ENCODE measurements around the gene PDK2.

Gene PDK2

GRCh38 chr17:50099003-50099402 is 3.9 kb downstream of the PDK2 start:
- DNase-seq, result no peak

DNA sequence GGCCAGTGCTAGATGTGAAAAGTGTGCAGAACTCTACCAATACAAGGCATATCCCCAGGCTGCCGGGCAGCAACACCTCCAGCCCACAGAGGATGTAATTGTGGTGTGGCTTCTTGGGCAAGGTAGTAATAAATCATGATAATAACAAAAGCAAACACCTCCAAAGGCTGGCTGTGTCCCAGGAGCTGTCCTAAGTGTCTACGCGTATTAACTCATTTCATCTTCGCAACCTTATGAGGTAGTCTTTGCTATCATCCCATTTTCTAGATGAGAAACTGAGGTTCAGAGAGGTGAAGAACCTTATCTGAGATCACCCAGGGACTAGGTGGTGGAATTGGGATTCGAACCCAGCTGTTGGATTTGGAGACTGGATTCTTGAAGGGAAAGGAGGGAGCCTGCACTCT is 5.3 kb downstream of the PDK2 start:
- no peak for DNase-seq

GRCh38 chr17:50100921-50101345 is 5.8 kb downstream of the PDK2 start:
- DNase-seq, result peak in 10 of 56 donors; percentile 37 to 76 (median 58)

DNA sequence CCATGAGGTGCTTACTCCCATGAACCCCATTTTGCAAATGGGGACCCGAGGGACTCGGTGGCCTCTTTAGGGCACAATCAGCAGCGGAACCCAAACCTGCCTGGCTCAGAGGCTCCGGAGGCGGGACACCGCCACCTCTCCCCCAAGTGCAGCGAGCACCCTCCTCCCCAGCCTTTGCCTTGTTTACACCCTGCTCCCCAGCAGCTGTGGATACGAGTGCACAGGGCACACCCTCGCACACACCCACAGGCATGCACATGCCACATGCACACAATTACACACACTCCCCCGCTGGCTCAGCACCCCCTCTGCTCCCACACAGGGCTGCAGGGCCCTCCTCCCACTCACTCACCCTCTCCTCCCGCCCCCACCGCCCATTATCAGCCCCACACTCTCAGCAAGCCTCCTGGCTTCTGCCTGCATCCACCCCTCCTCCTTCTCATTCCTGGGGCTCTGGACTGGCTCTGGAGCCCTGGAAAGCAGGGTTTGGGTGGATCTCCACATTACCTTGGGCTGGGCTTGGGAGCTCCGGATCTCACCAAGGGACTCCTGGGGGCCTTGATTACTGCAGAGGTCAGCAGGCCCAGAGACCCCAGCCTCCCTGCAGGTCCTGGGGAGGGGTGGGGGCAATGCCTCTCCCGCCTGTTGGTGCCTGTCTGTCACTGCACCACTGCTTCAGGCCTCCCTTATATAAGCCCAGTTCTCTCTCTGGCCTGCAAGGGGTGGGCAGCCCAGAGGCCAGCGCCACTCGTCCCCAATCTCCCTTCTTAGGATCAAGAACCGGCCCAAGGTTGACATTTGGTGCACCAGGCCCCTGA is 6.4 kb downstream of the PDK2 start:
- peak in 12 of 56 donors; percentile 15 to 72 (median 50) for DNase-seq

- peak in 38 of 56 donors; percentile 8 to 83 (median 55) for DNase-seq
Observed at GRCh38 chr17:50102164-50102991, 7.2 kb downstream of the PDK2 start.

- DNase-seq, result no peak
Observed at GRCh38 chr17:50103252-50103651, 8.1 kb downstream of the PDK2 start.

- no peak for DNase-seq
Observed at GRCh38 chr17:50103941-50104340, 8.8 kb downstream of the PDK2 start.

DNA sequence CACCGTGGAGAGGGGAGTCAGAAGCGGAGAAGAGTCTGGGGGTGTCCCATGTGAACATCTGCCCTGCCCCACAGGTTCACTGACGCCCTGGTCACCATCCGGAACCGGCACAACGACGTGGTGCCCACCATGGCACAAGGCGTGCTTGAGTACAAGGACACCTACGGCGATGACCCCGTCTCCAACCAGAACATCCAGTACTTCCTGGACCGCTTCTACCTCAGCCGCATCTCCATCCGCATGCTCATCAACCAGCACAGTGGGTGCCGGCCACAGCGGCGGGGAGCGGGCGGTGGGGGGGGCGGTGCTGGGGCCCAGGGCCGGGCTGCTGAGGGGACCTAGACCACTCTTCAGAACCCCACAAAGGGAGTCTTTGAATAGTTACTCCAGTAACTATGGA is 10.7 kb downstream of the PDK2 start:
- DNase-seq, result no peak

- no peak for DNase-seq
Observed at GRCh38 chr17:50106393-50107131, 11.4 kb downstream of the PDK2 start.

DNA sequence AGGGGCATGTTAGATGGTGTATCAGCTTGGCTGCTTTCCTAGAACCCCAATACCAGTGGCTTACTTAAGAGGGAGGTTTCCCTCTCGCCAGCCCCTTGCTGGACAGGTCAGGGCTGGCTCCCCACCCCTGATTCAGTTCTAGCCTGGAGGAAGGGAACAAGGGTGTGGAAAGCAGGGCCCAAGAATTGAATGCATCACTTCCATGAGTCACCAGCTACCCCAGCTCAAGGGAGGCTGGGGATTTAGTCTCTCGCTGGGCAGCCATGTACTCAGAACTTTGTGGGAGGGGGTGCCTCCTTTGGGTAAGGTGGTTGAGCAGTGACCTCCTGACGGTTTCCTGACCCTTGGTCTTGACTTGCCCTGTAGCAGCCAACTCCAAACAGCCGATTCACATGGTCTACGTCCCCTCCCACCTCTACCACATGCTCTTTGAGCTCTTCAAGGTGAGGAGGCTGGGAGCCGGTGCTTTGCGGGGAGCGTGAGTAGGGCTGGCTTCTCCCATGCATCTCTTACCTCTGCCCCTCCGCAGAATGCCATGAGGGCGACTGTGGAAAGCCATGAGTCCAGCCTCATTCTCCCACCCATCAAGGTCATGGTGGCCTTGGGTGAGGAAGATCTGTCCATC is 12.8 kb downstream of the PDK2 start:
- DNase-seq, result no peak

- DNase-seq, result no peak
Observed at GRCh38 chr17:50108556-50108955, 13.4 kb downstream of the PDK2 start.

DNA sequence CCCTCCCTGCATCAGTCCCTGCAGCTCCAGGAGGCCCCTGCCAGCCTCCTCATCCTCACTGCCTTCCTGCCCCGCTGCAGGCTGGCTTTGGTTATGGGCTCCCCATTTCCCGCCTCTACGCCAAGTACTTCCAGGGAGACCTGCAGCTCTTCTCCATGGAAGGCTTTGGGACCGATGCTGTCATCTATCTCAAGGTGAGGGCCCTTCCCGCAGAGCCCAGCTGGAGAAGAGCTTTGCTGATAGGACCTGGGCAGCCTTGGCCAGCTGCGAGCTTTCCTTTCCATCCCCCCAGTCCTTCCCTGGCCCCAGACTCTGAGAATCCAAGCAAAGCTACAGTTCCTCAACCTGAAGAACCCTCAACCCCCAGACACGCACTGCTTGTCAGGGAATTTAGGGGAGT is 14.1 kb downstream of the PDK2 start:
- no peak for DNase-seq

DNA sequence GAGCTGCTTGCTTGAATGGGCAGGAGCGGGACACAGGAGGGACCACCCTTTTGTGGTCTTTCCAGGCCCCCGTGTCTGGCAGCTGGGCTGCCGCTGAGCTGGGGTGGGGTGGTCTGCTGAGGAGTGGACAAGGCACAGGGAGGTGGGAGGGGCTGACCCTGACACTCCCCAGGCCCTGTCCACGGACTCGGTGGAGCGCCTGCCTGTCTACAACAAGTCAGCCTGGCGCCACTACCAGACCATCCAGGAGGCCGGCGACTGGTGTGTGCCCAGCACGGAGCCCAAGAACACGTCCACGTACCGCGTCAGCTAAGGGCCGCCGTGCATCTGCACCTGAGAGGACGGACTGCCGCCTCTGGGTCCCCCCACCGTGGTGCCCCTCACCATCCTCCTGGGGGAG is 14.6 kb downstream of the PDK2 start:
- DNase-seq, result no peak

GRCh38 chr17:50110591-50111349 is 15.6 kb downstream of the PDK2 start:
- no peak for DNase-seq

DNA sequence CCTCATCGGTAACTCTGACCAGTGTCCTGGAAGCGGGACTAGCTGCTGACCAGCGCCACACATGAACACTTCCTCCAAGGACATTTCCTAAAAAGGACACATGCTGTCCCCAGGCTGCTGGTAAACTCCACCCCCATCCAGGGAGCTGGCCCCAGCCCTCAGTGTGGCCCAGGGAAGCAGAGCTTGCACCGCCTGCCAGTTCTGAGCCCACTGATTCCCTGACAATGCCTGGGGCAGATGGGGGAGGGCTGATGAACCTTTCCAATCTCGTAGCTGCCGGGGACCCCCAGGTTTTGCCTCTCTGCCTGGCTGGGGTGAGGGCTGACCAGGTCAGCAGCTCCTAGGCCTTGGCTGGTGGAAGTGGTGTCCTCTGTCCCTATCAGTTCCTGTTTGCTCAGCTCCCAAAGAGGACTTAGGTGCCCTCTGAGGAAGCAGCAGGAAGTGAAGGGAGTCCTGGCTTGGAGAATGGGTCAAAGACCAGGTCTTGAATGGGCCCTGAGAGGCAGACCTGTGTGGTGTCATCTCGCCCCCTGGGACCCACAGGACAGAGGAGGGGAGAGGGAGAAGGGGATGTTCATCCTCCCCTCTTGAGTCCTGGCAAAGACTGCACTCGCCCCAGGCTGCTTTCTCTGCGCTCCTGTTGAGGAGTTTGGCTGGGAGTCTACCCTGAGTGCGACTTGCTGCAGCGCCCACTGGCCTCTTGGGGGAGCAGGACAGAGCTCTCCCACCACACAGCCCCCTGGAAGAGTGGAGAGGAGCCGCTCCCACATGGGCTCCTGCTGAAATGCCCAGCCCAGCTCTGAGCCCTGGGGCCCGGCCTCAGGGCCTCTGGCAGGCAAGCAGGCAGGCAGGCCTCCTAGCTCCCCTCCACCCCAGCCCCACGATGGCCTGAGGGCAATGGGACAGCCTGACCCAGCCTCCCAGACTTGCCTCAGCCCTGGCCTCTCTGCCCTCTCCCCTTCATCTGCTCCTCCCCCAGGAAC is 16.8 kb downstream of the PDK2 start:
- DNase-seq, result peak in 27 of 56 donors; percentile 13 to 72 (median 36)

GRCh38 chr17:50112694-50113093 is 17.5 kb downstream of the PDK2 start:
- DNase-seq, result peak in 7 of 56 donors; percentile 6 to 38 (median 19)

DNA sequence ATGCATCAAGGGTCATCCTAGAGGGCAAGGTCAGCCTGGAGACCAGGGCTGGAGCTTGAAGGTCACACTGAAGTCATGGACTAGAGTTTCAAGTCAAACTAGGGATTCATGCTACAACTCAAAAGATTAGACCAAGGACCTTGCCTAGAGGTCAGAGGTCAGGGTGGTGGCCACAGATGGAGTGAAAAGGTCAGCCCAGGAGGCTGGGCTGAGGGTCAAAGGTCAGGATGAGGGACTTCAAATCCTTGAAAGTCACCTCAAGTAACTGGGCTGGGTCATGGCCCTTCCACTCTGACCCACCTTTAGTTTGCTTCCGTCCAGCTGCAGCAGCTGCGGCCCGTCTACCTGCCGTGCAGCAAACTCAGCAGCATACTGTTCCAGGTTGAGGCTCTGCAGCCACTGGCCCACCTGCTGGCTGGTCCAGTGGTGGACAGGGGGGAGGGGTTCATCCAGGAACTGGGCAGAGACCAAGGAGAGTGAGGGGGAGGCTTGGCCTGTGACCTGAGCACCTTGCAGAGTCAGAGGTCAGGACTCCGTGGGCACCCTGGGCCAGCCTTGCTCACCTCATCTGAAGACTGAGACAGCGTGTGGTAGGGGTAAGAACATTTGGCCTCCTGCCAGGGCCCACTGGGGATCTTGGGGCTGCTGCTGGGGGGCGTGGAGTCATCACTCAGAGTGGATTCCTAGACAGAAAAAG is 18.6 kb downstream of the PDK2 start:
- DNase-seq, result peak in 1 of 56 donors; percentile 34

DNA sequence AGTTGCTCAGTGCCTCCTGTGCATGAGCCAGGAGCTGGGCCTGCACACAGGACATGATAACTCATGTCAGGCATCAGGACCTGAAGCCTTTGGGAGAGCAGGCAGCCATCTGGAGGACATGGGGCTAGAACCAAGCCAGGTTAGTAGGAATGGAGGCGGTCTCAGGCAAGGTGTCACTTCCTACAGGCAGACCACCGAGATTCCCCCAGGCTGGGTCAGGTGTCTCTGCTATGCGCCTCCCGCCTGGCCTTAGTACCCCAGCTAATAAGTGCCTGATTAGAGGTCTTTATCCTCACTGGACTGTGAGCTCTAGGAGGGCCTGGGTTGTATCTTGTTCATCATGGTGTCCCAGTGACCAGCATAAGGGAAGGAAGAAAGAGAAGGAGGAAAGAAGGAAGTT is 19.2 kb downstream of the PDK2 start:
- DNase-seq, result no peak

All from amygdala (tissue), 56 donors.